Psoas muscle (tissue), 8 donors: ENCODE measurements around the gene ASCC3. TPM values are rescaled to one million over a fixed set of nuclear protein-coding genes. Genes with fewer than 3 reads are reported as not detected.

Experiments used
- ATAC-seq, 4 donors: fragments of 200-7000 bp; cut with Tn5 transposase; one replicate each; pipeline ENCODE4 v1.9.1; 2020; ENCODE audit warnings: moderate library complexity in 3 of 4, mild to moderate bottlenecking in 2 of 4
- DNase-seq, 2 donors: peaks; one replicate each; pipeline ENCODE4 v3.0.0-alpha.2; 2020
- H3K27ac ChIP-seq: fragments of 200-600 bp; one replicate; pipeline ENCODE4 v1.8.0; 2022
- H3K27me3 ChIP-seq, 3 donors: fragments of 200-600 bp in 1 of 3; one replicate each; pipeline versions ENCODE4 v1.6.1 to v1.8.0; 2013 to 2022; ENCODE audit warnings: low read length in 2 of 3, mild to moderate bottlenecking in 2 of 3, moderate library complexity in 1 of 3; ENCODE audit not compliant: insufficient read depth in 3 of 3
- H3K36me3 ChIP-seq, 2 donors: fragments of 200-600 bp in 1 of 2; one replicate each; pipeline versions ENCODE4 v1.6.1 to v1.8.0; 2013 to 2022; ENCODE audit warnings: low read depth in 1 of 2, mild to moderate bottlenecking in 1 of 2, moderate library complexity in 1 of 2; ENCODE audit not compliant: insufficient read depth in 1 of 2
- H3K4me1 ChIP-seq: fragments of 200-600 bp; one replicate; pipeline ENCODE4 v1.8.0; 2022
- H3K4me3 ChIP-seq: fragments of 200-600 bp; one replicate; pipeline ENCODE4 v1.8.0; 2022; ENCODE audit warnings: mild to moderate bottlenecking
- H3K9me3 ChIP-seq: fragments of 200-600 bp; one replicate; pipeline ENCODE4 v1.8.0; 2022
- whole genome bisulfite sequencing, 3 donors: extraction: QIAGEN DNeasy Blood & Tissue Kit; methylation state at CpG; one replicate each; pipeline versions ENCODE4 v1.1.6 to v1.1.7; 2013; 5-methylcytosine and 5-hydroxymethylcytosine counted together
- intact Hi-C, 2 donors: fragments of 100-400 bp; cut with DNase I; formaldehyde crosslinking; loops; one replicate each; pipeline versions ENCODE4 v1.11.0 to v1.14.2; 2022
- polyA plus RNA-seq, 3 donors: library from polyadenylated mRNA; stranded (reverse); fragments of 200-250 nt; gene quantifications; one replicate each; pipeline ENCODE4 v1.2.3, GENCODE V29; 2013
- total RNA-seq, 4 donors: library from RNA; stranded (reverse); fragmentation: NEBNext Ultra II Directional in 2 of 4; extraction: Animal tissue kit (Norgen Biotek cat#: 25700) in 2 of 4; gene quantifications; one replicate each; pipeline versions ENCODE4 v1.2.1 to v1.2.4, GENCODE V29; 2021 to 2023
- TF ChIP-seq, protein P1 (sequence below): fragments of 200-600 bp; IDR thresholded peaks from one replicate; pipeline ENCODE4 v1.8.0; 2022; ENCODE audit warnings: antibody characterized with exemption
- donor health status: healthy with polysubstance abuse.
- donor health status: DM: no; HTN: no; CAD: no; lungs with moderate emphysema.
- donor health status: Bipolar disorder and iron deficiency.
- donor health status: healthy.
- donor health status: DM: yes; HTN: yes; CAD: no.
- donor health status: DM: no; HTN: no; CAD: no.
- donor health status: DM: no; HTN: no; CAD: no.
- donor health status: DM: yes; HTN: yes; CAD: no.

Gene ASCC3
- total and polyA plus RNA-seq, 7 donors, result 5.1 to 17.9 (median 11.2) TPM

DNA sequence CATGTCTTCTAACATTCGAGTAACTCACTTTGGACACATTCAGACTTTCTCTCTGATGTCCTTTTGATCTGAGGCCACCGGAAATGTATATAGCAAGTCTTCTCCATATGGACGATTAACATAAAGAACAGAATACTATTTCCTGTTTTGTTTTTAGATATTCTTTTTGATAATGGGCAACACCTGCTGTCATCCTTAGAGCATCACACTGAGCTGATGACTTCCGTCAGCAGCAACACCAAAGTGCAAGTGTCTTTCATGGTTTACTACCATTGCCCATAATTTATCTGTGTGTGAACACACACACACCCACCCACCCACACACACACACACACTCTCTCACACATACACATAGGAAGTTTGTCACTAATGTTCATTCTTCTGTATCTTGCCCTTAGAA is 303.7 kb downstream of the ASCC3 start:
- ATAC-seq (no peak), DNase-seq (no peak)
- H3K4me3 ChIP-seq, result no peak overlapping the region
- WGBS, 3 donors, result 88% methylated on average over 4 of the region's 4 CpGs
- H3K4me1 ChIP-seq, result no peaks in the 10 kb centered on the region
- H3K27me3 ChIP-seq, result no peaks in the 10 kb centered on the region
- H3K9me3 ChIP-seq, result peaks cover 8% of the 10 kb centered on the region
- TF ChIP-seq, protein P1, sequence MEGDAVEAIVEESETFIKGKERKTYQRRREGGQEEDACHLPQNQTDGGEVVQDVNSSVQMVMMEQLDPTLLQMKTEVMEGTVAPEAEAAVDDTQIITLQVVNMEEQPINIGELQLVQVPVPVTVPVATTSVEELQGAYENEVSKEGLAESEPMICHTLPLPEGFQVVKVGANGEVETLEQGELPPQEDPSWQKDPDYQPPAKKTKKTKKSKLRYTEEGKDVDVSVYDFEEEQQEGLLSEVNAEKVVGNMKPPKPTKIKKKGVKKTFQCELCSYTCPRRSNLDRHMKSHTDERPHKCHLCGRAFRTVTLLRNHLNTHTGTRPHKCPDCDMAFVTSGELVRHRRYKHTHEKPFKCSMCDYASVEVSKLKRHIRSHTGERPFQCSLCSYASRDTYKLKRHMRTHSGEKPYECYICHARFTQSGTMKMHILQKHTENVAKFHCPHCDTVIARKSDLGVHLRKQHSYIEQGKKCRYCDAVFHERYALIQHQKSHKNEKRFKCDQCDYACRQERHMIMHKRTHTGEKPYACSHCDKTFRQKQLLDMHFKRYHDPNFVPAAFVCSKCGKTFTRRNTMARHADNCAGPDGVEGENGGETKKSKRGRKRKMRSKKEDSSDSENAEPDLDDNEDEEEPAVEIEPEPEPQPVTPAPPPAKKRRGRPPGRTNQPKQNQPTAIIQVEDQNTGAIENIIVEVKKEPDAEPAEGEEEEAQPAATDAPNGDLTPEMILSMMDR, result no peak
- no peaks in the 10 kb centered on the region for H3K36me3 ChIP-seq
- intact Hi-C loops, result no loop called here
- no peak overlapping the region for H3K27ac ChIP-seq

DNA sequence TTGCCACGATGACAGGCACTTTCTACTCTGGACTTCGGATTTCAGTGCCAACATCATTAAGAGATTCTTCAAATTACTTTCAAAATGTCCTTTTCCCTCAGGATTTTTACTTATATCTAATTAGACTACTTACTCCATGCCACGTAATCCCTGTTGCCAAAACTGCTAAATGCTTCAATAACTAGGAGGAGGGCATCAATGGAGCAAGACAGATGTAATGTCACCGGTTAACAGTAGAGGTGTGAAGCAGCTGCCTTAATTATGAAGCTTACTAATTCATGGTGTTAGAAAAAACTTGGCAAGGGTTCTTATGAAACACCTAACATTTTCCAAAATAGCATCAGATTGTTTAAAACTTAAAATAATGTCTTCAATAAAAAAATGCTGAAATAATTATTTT is 305.2 kb downstream of the ASCC3 start:
- H3K27me3 ChIP-seq, result no peaks in the 10 kb centered on the region
- DNase-seq, result no peak
- ATAC-seq, result no peak
- TF ChIP-seq, protein P1, result no peak
- peaks cover 8% of the 10 kb centered on the region for H3K9me3 ChIP-seq
- no peak overlapping the region for H3K4me3 ChIP-seq
- 75 to 81% (median 76%) methylated on average over 4 of the region's 4 CpGs for WGBS, 3 donors
- no peak overlapping the region for H3K27ac ChIP-seq
- intact Hi-C loops, result no loop called here
- no peaks in the 10 kb centered on the region for H3K4me1 ChIP-seq
- H3K36me3 ChIP-seq, result no peaks in the 10 kb centered on the region

DNA sequence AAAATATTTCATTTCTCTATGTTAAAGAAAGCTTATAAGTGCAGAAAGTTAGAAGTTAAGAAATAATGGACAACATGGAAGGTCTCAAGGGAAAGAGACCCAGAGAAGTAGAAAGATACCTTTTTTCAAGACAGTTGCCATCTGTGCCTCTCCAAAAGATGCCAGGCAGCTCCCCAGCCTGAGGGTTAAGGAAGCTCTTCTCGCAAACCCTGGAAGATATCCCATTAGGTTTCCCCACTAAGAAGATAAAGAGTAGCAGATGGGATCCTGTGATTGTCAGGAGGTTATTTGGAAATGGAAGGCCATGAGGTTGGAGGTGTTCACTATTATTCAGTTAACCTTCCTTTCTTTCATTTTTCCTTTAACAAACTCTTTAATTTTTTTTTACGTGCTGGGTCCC is 306.3 kb downstream of the ASCC3 start:
- TF ChIP-seq, protein P1, result no peak
- no peak for ATAC-seq
- H3K27me3 ChIP-seq, result no peaks in the 10 kb centered on the region
- no peak overlapping the region for H3K4me3 ChIP-seq
- no peak overlapping the region for H3K27ac ChIP-seq
- no peak for DNase-seq
- H3K4me1 ChIP-seq, result no peaks in the 10 kb centered on the region
- intact Hi-C loops, result no loop called here
- H3K36me3 ChIP-seq, result no peaks in the 10 kb centered on the region
- H3K9me3 ChIP-seq, result peaks cover 7% of the 10 kb centered on the region
- 89 to 98% (median 93%) methylated on average over 2 of the region's 2 CpGs for WGBS, 3 donors

DNA sequence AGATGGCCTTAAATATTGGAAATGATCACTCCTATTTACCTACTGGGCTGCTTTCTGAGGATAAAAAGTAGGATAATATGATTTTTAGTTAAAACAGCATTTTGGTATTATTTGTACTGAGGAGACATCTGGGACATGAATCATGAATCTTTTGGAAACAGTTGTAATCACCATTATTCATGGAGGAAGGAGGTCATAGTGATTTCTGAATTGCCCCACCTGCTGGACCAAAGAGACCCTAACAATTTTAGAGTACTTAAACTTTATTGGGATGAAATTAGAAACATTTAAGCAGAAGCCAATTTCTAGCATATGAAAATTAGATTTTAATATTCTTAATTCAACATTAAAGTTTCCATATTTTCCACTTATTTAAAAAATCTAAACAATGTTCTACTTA is 308.0 kb downstream of the ASCC3 start:
- no peak for ATAC-seq
- Histone ChIP-seq H3K27ac (no peak overlapping the region), H3K27me3 (no peaks in the 10 kb centered on the region), H3K4me3 (no peak overlapping the region), H3K36me3 (no peaks in the 10 kb centered on the region), H3K9me3 (no peaks in the 10 kb centered on the region), H3K4me1 (no peaks in the 10 kb centered on the region)
- intact Hi-C loops, result no loop called here
- TF ChIP-seq, protein P1, result no peak
- no peak for DNase-seq

DNA sequence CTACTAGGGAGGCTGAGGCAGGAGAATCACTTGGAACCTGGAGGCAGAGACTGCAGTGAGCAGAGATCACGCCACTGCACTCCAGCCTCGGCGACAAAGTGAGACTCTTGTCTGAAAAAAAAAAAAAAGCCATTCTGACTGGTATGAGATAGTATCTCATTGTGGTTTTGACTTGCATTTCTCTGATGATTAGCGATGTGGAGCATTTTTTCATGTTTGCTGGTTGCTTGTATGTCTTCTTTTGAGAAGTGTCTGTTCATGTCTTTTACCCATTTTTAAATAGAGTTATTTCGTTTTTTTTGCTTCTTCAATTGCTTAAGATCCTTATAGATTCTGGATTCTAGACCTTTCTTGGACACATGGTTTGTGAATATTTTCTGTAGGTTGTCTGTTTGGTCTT is 312.9 kb downstream of the ASCC3 start:
- ATAC-seq, result no peak
- DNase-seq, result no peak
- Histone ChIP-seq H3K27me3 (no peaks in the 10 kb centered on the region), H3K4me3 (no peak overlapping the region), H3K9me3 (no peaks in the 10 kb centered on the region), H3K36me3 (no peaks in the 10 kb centered on the region), H3K27ac (no peak overlapping the region), H3K4me1 (no peaks in the 10 kb centered on the region)
- TF ChIP-seq, protein P1, result no peak
- intact Hi-C loops, result no loop called here
- WGBS, 3 donors, result 94 to 98% (median 97%) methylated on average over 5 of the region's 5 CpGs
